Activated naive CD8-positive, alpha-beta T cell treated with anti-CD3 and anti-CD28 coated beads, Interleukin-2, amount 10 ng/mL, durations not matched to agents 7 days and 5 days (primary cell): ENCODE results near the gene RERE. TPM values are rescaled to one million over a fixed set of nuclear protein-coding genes. Genes with fewer than 3 reads are reported as not detected.
A peak's percentile ranks its signal among the peaks of the same experiment; 100 is the strongest.

Source experiments
- ATAC-seq: fragments of 150-1000 bp; cut with Tn5 transposase; one replicate; pipeline ENCODE4 v1.10.0; 2021; ENCODE audit warnings: low read depth, moderate library complexity
- POLR2A ChIA-PET: fragments of 350-600 bp; sonication (Branson Sonifier 250); formaldehyde crosslinking; loops from one replicate; lab custom pipeline; 2021; ENCODE audit warnings: antibody characterized with exemption; lab: Charles Lee
- DNase-seq: peaks from one replicate; pipeline ENCODE4 v3.0.0; 2021
- H3K27ac Mint-ChIP-seq: one replicate; pipeline ENCODE4 v1.8.0; 2022; ENCODE audit warnings: mild to moderate bottlenecking, mixed read lengths
- H3K27me3 Mint-ChIP-seq: one replicate; pipeline ENCODE4 v1.8.0; 2022; ENCODE audit warnings: mild to moderate bottlenecking, moderate library complexity, mixed read lengths
- H3K36me3 Mint-ChIP-seq: one replicate; pipeline ENCODE4 v1.8.0; 2021; ENCODE audit warnings: mild to moderate bottlenecking, mixed read lengths
- H3K4me1 Mint-ChIP-seq: one replicate; pipeline ENCODE4 v1.8.0; 2021; ENCODE audit warnings: mixed read lengths
- H3K4me3 Mint-ChIP-seq: one replicate; pipeline ENCODE4 v1.8.0; 2022; ENCODE audit warnings: mild to moderate bottlenecking, moderate library complexity, mixed read lengths
- H3K9me3 Mint-ChIP-seq: one replicate; pipeline ENCODE4 v1.8.0; 2021; ENCODE audit warnings: mixed read lengths
- total RNA-seq, 2 experiments: library from RNA; stranded (reverse); gene quantifications; one replicate each; pipeline ENCODE4 v1.2.3, GENCODE V29; 2021

RERE gene
- total RNA-seq, 2 experiments from 2014 or later, result 64.4 to 68.7 TPM

- Mint-ChIP-seq H3K27me3 (no peaks in the 10 kb centered on the region), H3K4me1 (peaks cover 8% of the 10 kb centered on the region), H3K36me3 (peaks cover 35% of the 10 kb centered on the region), H3K4me3 (no peak overlapping the region), H3K9me3 (no peaks in the 10 kb centered on the region), H3K27ac (no peak overlapping the region)
- POLR2A ChIA-PET, result no interaction called here
- no peak for DNase-seq
- no peak for ATAC-seq
Measured at GRCh38 chr1:8493916-8494540, 323.4 kb downstream of the RERE start.

- ATAC-seq, result no peak
- Mint-ChIP-seq H3K9me3 (no peaks in the 10 kb centered on the region), H3K4me1 (no peaks in the 10 kb centered on the region), H3K36me3 (peaks cover 4% of the 10 kb centered on the region), H3K27ac (no peak overlapping the region), H3K27me3 (no peaks in the 10 kb centered on the region), H3K4me3 (no peak overlapping the region)
- no peak for DNase-seq
- POLR2A ChIA-PET, result no interaction called here
Measured at GRCh38 chr1:8487249-8487648, 330.2 kb downstream of the RERE start.

- ATAC-seq (no peak), DNase-seq (no peak)
- Mint-ChIP-seq H3K4me3 (no peak overlapping the region), H3K9me3 (no peaks in the 10 kb centered on the region), H3K4me1 (no peaks in the 10 kb centered on the region), H3K27ac (no peak overlapping the region), H3K36me3 (peaks cover 4% of the 10 kb centered on the region), H3K27me3 (no peaks in the 10 kb centered on the region)
- POLR2A ChIA-PET, result no interaction called here
Measured at GRCh38 chr1:8486047-8486446, 331.4 kb downstream of the RERE start.

GRCh38 chr1:8483586-8483985 is 333.9 kb downstream of the RERE start:
- no peak overlapping the region for H3K27ac Mint-ChIP-seq
- peaks cover 7% of the 10 kb centered on the region for H3K36me3 Mint-ChIP-seq
- ATAC-seq, result no peak
- no peak overlapping the region for H3K4me3 Mint-ChIP-seq
- peaks cover 2% of the 10 kb centered on the region for H3K4me1 Mint-ChIP-seq
- no peak for DNase-seq
- H3K27me3 Mint-ChIP-seq, result no peaks in the 10 kb centered on the region
- POLR2A ChIA-PET, result no interaction called here
- no peaks in the 10 kb centered on the region for H3K9me3 Mint-ChIP-seq

GRCh38 chr1:8482979-8483381 is 334.5 kb downstream of the RERE start:
- Mint-ChIP-seq H3K27me3 (no peaks in the 10 kb centered on the region), H3K4me1 (peaks cover 5% of the 10 kb centered on the region), H3K36me3 (peaks cover 7% of the 10 kb centered on the region), H3K27ac (no peak overlapping the region), H3K9me3 (no peaks in the 10 kb centered on the region), H3K4me3 (no peak overlapping the region)
- DNase-seq (no peak), ATAC-seq (no peak)
- POLR2A ChIA-PET, result no interaction called here

GRCh38 chr1:8481650-8482380 is 335.6 kb downstream of the RERE start:
- H3K4me3 Mint-ChIP-seq, result no peak overlapping the region
- no peaks in the 10 kb centered on the region for H3K27me3 Mint-ChIP-seq
- no peak overlapping the region for H3K27ac Mint-ChIP-seq
- peaks cover 7% of the 10 kb centered on the region for H3K36me3 Mint-ChIP-seq
- ATAC-seq, result no peak
- no peak for DNase-seq
- POLR2A ChIA-PET, result no interaction called here
- no peaks in the 10 kb centered on the region for H3K9me3 Mint-ChIP-seq
- H3K4me1 Mint-ChIP-seq, result peaks cover 14% of the 10 kb centered on the region

GRCh38 chr1:8478566-8478965 is 338.9 kb downstream of the RERE start:
- Mint-ChIP-seq H3K27ac (no peak overlapping the region), H3K4me3 (no peak overlapping the region), H3K27me3 (no peaks in the 10 kb centered on the region), H3K9me3 (no peaks in the 10 kb centered on the region), H3K4me1 (peaks cover 29% of the 10 kb centered on the region), H3K36me3 (peaks cover 3% of the 10 kb centered on the region)
- DNase-seq (no peak), ATAC-seq (no peak)
- POLR2A ChIA-PET, result no interaction called here

- Mint-ChIP-seq H3K27me3 (no peaks in the 10 kb centered on the region), H3K4me1 (peaks cover 34% of the 10 kb centered on the region), H3K4me3 (no peak overlapping the region), H3K9me3 (no peaks in the 10 kb centered on the region), H3K27ac (no peak overlapping the region), H3K36me3 (peaks cover 3% of the 10 kb centered on the region)
- POLR2A ChIA-PET, result no interaction called here
- ATAC-seq, result no peak
- no peak for DNase-seq
Measured at GRCh38 chr1:8477983-8478362, 339.5 kb downstream of the RERE start.

GRCh38 chr1:8477166-8477982 is 340.1 kb downstream of the RERE start:
- no peak overlapping the region for H3K27ac Mint-ChIP-seq
- no peaks in the 10 kb centered on the region for H3K9me3 Mint-ChIP-seq
- H3K4me3 Mint-ChIP-seq, result no peak overlapping the region
- H3K27me3 Mint-ChIP-seq, result no peaks in the 10 kb centered on the region
- DNase-seq (no peak), ATAC-seq (peak; percentile 25)
- POLR2A ChIA-PET, result no interaction called here
- peaks cover 39% of the 10 kb centered on the region for H3K4me1 Mint-ChIP-seq
- H3K36me3 Mint-ChIP-seq, result peaks cover 3% of the 10 kb centered on the region

GRCh38 chr1:8476006-8476405 is 341.4 kb downstream of the RERE start:
- peaks cover 3% of the 10 kb centered on the region for H3K36me3 Mint-ChIP-seq
- H3K4me1 Mint-ChIP-seq, result peaks cover 45% of the 10 kb centered on the region
- peak overlapping the region; percentile 25 for H3K27ac Mint-ChIP-seq
- DNase-seq, result no peak
- POLR2A ChIA-PET, result no interaction called here
- H3K27me3 Mint-ChIP-seq, result no peaks in the 10 kb centered on the region
- no peak overlapping the region for H3K4me3 Mint-ChIP-seq
- no peak for ATAC-seq
- no peaks in the 10 kb centered on the region for H3K9me3 Mint-ChIP-seq

GRCh38 chr1:8474369-8474768 is 343.1 kb downstream of the RERE start:
- no peak overlapping the region for H3K27ac Mint-ChIP-seq
- no peak for DNase-seq

GRCh38 chr1:8473891-8474300 is 343.5 kb downstream of the RERE start:
- no peak overlapping the region for H3K4me3 Mint-ChIP-seq
- no peaks in the 10 kb centered on the region for H3K9me3 Mint-ChIP-seq
- no peak for DNase-seq
- ATAC-seq, result no peak
- H3K27ac Mint-ChIP-seq, result no peak overlapping the region
- H3K27me3 Mint-ChIP-seq, result no peaks in the 10 kb centered on the region
- peaks cover 43% of the 10 kb centered on the region for H3K4me1 Mint-ChIP-seq
- H3K36me3 Mint-ChIP-seq, result no peaks in the 10 kb centered on the region
- POLR2A ChIA-PET, result no interaction called here

More at GRCh38 chr1:8474369-8474768, 343.1 kb downstream of the RERE start:
- Mint-ChIP-seq H3K36me3 (peaks cover 1% of the 10 kb centered on the region), H3K27me3 (no peaks in the 10 kb centered on the region), H3K4me3 (no peak overlapping the region), H3K9me3 (no peaks in the 10 kb centered on the region), H3K4me1 (peaks cover 44% of the 10 kb centered on the region)
- no peak for ATAC-seq
- POLR2A ChIA-PET, result no interaction called here

- Mint-ChIP-seq H3K4me1 (peaks cover 43% of the 10 kb centered on the region), H3K27ac (peak overlapping the region; percentile 46), H3K36me3 (no peaks in the 10 kb centered on the region), H3K27me3 (no peaks in the 10 kb centered on the region), H3K9me3 (no peaks in the 10 kb centered on the region), H3K4me3 (peak overlapping the region; percentile 33)
- POLR2A ChIA-PET, result interaction anchor here (1.0 kb wide), 1 partner anchor 52 kb away, joined by 3 read pairs; no protein-coding TSS in a partner anchor
- DNase-seq, result no peak
- ATAC-seq, result no peak
Measured at GRCh38 chr1:8473121-8473875, 344.1 kb downstream of the RERE start.
